ENCODE results near the gene MKNK2.
"Not testable (repeated sequence)": the region's sequence is repeated elsewhere in the genome, so short reads cannot be mapped to it uniquely, and the experiment has no call there.

The MKNK2 gene

GRCh38 chr19:2050991-2051772 is at the start of gene MKNK2:
Gene MKNK2 (minus strand): TSS chr19:2051244. CDS start chr19:2050851, 393 bp downstream.
- peak; percentile 66 to 73 for DNase-seq (ENCODE audit: low read depth in 2 of 2)

- DNase-seq (ENCODE audit: low read depth in 2 of 2) = no peak
These were observed 49.6 kb upstream of the MKNK2 start for GRCh38 chr19:2100719-2101061.

- no peak for DNase-seq (ENCODE audit: low read depth in 2 of 2)
These were observed 49.1 kb upstream of the MKNK2 start for GRCh38 chr19:2099937-2100718.

- no peak for DNase-seq (ENCODE audit: low read depth in 2 of 2)
These were observed 48.0 kb upstream of the MKNK2 start for GRCh38 chr19:2099054-2099501.

GRCh38 chr19:2097886-2098327 is 46.9 kb upstream of the MKNK2 start:
- no peak for DNase-seq (ENCODE audit: low read depth in 2 of 2)

- no peak for DNase-seq (ENCODE audit: low read depth in 2 of 2)
These were observed 46.3 kb upstream of the MKNK2 start for GRCh38 chr19:2097203-2097885.

GRCh38 chr19:2096480-2097202 is 45.6 kb upstream of the MKNK2 start, which contains the start of gene IZUMO4:
Gene IZUMO4 (plus strand): TSS chr19:2096915. CDS start chr19:2096946, 31 bp downstream.
- DNase-seq (ENCODE audit: low read depth in 2 of 2) = peak; percentile 93

GRCh38 chr19:2096034-2096479 is 45.0 kb upstream of the MKNK2 start, which contains the start of gene MOB3A:
Gene MOB3A (minus strand): TSS chr19:2096326. CDS start chr19:2078560, 17,766 bp downstream.
- peak; percentile 89 to 92 for DNase-seq (ENCODE audit: low read depth in 2 of 2)

- DNase-seq (ENCODE audit: low read depth in 2 of 2) = not testable (repeated sequence)
These were observed 41.0 kb upstream of the MKNK2 start for GRCh38 chr19:2091926-2092525.

- DNase-seq (ENCODE audit: low read depth in 2 of 2) = no peak
These were observed 38.6 kb upstream of the MKNK2 start for GRCh38 chr19:2089727-2090053.

GRCh38 chr19:2089001-2089711 is 38.1 kb upstream of the MKNK2 start:
- no peak for DNase-seq (ENCODE audit: low read depth in 2 of 2)

GRCh38 chr19:2087621-2088100 is 36.6 kb upstream of the MKNK2 start:
- DNase-seq (ENCODE audit: low read depth in 2 of 2) = no peak

GRCh38 chr19:2086695-2087620 is 35.9 kb upstream of the MKNK2 start:
- not testable (repeated sequence) for DNase-seq (ENCODE audit: low read depth in 2 of 2)

GRCh38 chr19:2084993-2085720 is 34.1 kb upstream of the MKNK2 start:
- no peak for DNase-seq (ENCODE audit: low read depth in 2 of 2)

- no peak for DNase-seq (ENCODE audit: low read depth in 2 of 2)
These were observed 32.3 kb upstream of the MKNK2 start for GRCh38 chr19:2083174-2083854.

GRCh38 chr19:2081873-2082810 is 31.1 kb upstream of the MKNK2 start:
- DNase-seq (ENCODE audit: low read depth in 2 of 2) = no peak

All from fibroblast of skin of left quadriceps (primary cell).